Measurements from ENCODE around the gene CACNA2D3.

Gene CACNA2D3

DNA sequence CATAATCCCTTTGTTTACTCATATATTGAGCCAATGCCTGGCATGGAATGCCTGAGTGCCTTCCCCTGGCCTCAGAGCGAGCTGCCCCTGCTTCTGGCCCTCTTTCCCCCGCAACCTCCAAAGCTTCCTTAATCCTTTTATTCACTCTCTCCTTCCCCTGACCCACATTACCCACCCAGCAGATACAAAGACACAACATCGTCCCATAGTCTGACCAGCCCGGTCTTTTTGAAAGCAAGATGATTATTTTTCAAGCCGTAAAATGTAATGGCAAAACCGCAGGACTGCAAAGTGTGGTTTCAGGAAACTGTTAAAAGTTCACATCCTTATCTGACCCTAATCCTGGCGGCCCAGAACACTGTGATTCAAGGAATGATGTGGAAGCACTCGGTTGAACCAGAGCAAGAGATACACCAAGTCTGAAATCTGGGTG, 883.9 kb downstream of the CACNA2D3 start:
- DNase-seq (ENCODE audit: insufficient read length, low spot score), result no peak
- TF ChIP-seq PAX5 (IDR thresholded peaks at IDR 0.05; ENCODE audit: insufficient read depth, low read length, severe bottlenecking) (no peak), POLR2AphosphoS5 (IDR thresholded peaks at IDR 0.05; ENCODE audit: low read depth, low read length) (no peak), TAF1 (IDR thresholded peaks at IDR 0.05; ENCODE audit: low read depth, low read length) (no peak), POLR2A (IDR thresholded peaks at IDR 0.05; ENCODE audit: low read depth, low read length) (no peak), POU2F2 (IDR thresholded peaks at IDR 0.05; ENCODE audit: low read depth, low read length) (no peak), SPI1 (IDR thresholded peaks at IDR 0.05; ENCODE audit: low read depth, low read length) (no peak)
- FAIRE-seq, result no peak

DNA sequence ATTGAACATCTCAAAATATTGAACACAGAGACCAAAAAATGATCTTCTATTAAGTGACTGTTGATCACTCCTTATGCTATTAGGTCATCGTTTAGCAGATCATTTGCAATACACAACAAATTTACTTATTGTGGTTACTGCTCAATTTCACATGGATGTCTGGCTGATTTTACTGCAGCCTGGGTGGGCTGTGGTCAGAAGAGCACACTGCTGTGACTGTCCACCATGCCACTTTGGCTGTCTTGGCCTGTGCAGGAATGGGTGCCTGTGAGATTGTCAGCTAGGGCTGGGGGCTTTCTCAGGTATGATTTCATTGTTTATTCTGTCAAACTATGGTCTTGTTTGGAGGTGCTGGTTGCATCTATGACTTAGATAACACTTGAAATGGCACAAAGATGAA, 885.6 kb downstream of the CACNA2D3 start:
- FAIRE-seq (no peak), DNase-seq (ENCODE audit: insufficient read length, low spot score) (no peak)
- no peak for TF ChIP-seq PAX5 (IDR thresholded peaks at IDR 0.05; ENCODE audit: insufficient read depth, low read length, severe bottlenecking)
- TF ChIP-seq POLR2A (IDR thresholded peaks at IDR 0.05; ENCODE audit: low read depth, low read length), result no peak
- no peak for TF ChIP-seq POU2F2 (IDR thresholded peaks at IDR 0.05; ENCODE audit: low read depth, low read length)
- TF ChIP-seq SPI1 (IDR thresholded peaks at IDR 0.05; ENCODE audit: low read depth, low read length), result no peak
- no peak for TF ChIP-seq POLR2AphosphoS5 (IDR thresholded peaks at IDR 0.05; ENCODE audit: low read depth, low read length)
- no peak for TF ChIP-seq TAF1 (IDR thresholded peaks at IDR 0.05; ENCODE audit: low read depth, low read length)

DNA sequence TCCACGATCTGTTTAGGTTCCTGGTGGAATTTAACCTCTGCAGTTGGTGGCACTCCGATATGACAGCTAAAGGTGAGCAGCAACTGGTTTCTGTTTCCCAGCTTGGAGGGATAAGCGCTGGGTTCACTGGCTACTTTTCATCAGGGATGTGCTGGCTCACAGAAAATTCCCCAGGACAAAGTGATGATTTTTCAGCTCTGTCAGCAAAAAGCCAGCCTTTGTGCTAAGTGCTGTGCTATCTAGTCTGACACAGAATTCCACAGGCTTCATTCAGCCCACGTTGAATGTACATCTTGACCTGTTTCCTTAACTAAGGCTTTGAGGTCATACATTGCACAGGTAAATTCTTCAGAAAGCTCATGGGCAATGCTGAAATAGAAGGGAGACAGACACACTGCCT, 887.0 kb downstream of the CACNA2D3 start:
- no peak for DNase-seq (ENCODE audit: insufficient read length, low spot score)
- no peak for FAIRE-seq
- TF ChIP-seq POLR2A (IDR thresholded peaks at IDR 0.05; ENCODE audit: low read depth, low read length), result no peak
- TF ChIP-seq SPI1 (IDR thresholded peaks at IDR 0.05; ENCODE audit: low read depth, low read length), result no peak
- TF ChIP-seq POU2F2 (IDR thresholded peaks at IDR 0.05; ENCODE audit: low read depth, low read length), result no peak
- TF ChIP-seq TAF1 (IDR thresholded peaks at IDR 0.05; ENCODE audit: low read depth, low read length), result no peak
- TF ChIP-seq PAX5 (IDR thresholded peaks at IDR 0.05; ENCODE audit: insufficient read depth, low read length, severe bottlenecking), result no peak
- no peak for TF ChIP-seq POLR2AphosphoS5 (IDR thresholded peaks at IDR 0.05; ENCODE audit: low read depth, low read length)

DNA sequence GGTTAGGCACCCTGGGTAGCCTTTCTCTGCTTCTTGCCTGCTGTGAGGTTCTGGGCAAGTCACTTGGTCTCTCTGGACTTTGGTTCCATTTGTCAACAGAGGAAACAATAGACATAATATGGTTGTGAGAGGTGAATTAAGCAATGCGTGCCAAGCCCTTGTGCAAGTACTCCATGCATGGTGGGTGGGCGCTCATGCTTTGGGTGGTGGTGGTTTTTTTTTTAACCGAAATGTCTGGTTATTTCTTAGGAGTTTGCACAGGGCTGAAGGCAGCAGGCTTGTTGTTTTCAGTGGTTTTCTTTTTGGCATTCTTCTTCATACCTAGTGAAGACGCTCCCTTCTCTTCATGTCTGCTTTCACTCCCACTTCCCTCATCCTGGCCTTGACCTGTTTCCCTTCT, 889.7 kb downstream of the CACNA2D3 start:
- FAIRE-seq (no peak), DNase-seq (ENCODE audit: insufficient read length, low spot score) (no peak)
- TF ChIP-seq POLR2A (IDR thresholded peaks at IDR 0.05; ENCODE audit: low read depth, low read length) (no peak), TAF1 (IDR thresholded peaks at IDR 0.05; ENCODE audit: low read depth, low read length) (no peak), POU2F2 (IDR thresholded peaks at IDR 0.05; ENCODE audit: low read depth, low read length) (no peak), POLR2AphosphoS5 (IDR thresholded peaks at IDR 0.05; ENCODE audit: low read depth, low read length) (no peak), PAX5 (IDR thresholded peaks at IDR 0.05; ENCODE audit: insufficient read depth, low read length, severe bottlenecking) (no peak), SPI1 (IDR thresholded peaks at IDR 0.05; ENCODE audit: low read depth, low read length) (no peak)

DNA sequence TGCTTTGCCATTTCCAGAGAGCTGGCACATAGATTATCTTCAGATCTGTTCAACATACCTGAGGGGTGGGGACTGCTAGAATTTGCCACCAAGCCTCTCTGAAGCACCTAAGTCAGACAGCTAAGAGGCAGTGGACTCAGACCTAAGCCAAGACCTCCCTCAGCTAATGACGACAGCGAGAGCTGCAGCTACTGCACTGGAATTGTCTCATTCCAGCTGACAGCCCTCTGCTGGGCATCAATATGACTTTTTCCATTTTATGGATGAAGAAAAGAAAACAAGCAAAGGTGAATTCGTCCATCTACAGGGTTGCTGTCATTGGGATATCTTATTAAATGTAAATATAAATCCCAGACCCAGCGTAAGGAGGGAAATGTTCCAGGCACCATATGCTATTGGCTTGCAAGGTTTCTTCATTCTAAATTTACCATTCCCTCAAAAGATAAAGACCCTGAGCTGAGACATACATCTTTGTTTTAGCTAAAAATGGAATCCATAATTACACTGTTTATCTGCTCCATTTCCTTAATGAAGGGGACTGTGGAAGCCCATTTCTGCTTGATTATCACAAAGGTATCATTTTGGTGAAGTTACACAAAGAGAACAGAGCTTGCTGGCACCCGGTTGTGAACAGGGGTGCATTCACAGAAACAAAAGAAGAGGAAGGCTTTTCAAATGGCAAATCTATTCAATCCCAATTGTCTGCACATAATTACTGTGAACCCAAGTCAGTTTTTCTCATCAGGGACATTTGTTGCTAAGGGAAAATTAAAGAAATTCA, 891.0 kb downstream of the CACNA2D3 start:
- DNase-seq (ENCODE audit: insufficient read length, low spot score) (no peak), FAIRE-seq (no peak)
- TF ChIP-seq POU2F2 (IDR thresholded peaks at IDR 0.05; ENCODE audit: low read depth, low read length), result no peak
- TF ChIP-seq POLR2A (IDR thresholded peaks at IDR 0.05; ENCODE audit: low read depth, low read length), result no peak
- TF ChIP-seq POLR2AphosphoS5 (IDR thresholded peaks at IDR 0.05; ENCODE audit: low read depth, low read length), result no peak
- TF ChIP-seq PAX5 (IDR thresholded peaks at IDR 0.05; ENCODE audit: insufficient read depth, low read length, severe bottlenecking), result no peak
- no peak for TF ChIP-seq SPI1 (IDR thresholded peaks at IDR 0.05; ENCODE audit: low read depth, low read length)
- no peak for TF ChIP-seq TAF1 (IDR thresholded peaks at IDR 0.05; ENCODE audit: low read depth, low read length)

DNA sequence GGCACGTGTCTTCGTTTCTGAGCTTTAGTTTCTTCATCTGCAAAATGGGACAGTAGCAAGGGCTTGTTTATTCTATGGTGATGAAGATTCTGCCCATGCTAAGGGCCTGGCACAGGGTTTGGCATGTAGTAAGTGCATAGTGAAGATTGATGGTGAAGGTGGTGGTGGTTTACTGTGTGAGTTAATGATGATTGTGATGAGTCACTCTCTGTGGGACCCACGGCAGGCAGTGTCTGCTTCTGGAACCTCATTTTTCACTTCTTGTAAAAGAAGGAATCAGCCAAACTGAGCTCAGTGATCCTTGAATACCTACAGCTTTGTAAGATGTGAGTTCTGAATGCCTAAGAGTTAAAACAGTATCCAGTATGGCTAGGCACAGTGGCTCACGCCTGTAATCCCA, 891.7 kb downstream of the CACNA2D3 start:
- FAIRE-seq, result no peak
- TF ChIP-seq POLR2A (IDR thresholded peaks at IDR 0.05; ENCODE audit: low read depth, low read length), result no peak
- TF ChIP-seq SPI1 (IDR thresholded peaks at IDR 0.05; ENCODE audit: low read depth, low read length), result no peak
- no peak for TF ChIP-seq POLR2AphosphoS5 (IDR thresholded peaks at IDR 0.05; ENCODE audit: low read depth, low read length)
- no peak for TF ChIP-seq POU2F2 (IDR thresholded peaks at IDR 0.05; ENCODE audit: low read depth, low read length)
- no peak for TF ChIP-seq TAF1 (IDR thresholded peaks at IDR 0.05; ENCODE audit: low read depth, low read length)
- TF ChIP-seq PAX5 (IDR thresholded peaks at IDR 0.05; ENCODE audit: insufficient read depth, low read length, severe bottlenecking), result no peak
- no peak for DNase-seq (ENCODE audit: insufficient read length, low spot score)

DNA sequence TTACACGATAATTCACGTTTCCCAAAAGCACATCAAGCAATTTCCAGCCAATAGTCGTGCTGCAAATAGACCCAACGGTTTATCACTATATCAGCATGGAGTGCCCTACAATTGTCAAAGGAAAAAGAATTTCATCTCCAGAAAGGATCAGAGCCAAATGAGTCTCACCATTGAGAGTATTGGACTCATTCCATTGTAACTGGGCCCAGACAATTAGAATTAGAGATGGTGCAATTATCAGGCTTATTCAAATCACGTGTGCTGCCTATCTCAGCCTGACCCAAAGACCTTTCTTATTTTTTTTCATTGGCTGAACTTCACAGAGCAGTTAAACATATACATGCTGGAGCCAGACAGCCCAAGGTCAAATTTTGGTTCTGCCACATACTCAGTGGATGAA, 892.6 kb downstream of the CACNA2D3 start:
- TF ChIP-seq POLR2A (IDR thresholded peaks at IDR 0.05; ENCODE audit: low read depth, low read length) (no peak), TAF1 (IDR thresholded peaks at IDR 0.05; ENCODE audit: low read depth, low read length) (no peak), SPI1 (IDR thresholded peaks at IDR 0.05; ENCODE audit: low read depth, low read length) (no peak), PAX5 (IDR thresholded peaks at IDR 0.05; ENCODE audit: insufficient read depth, low read length, severe bottlenecking) (no peak), POLR2AphosphoS5 (IDR thresholded peaks at IDR 0.05; ENCODE audit: low read depth, low read length) (no peak), POU2F2 (IDR thresholded peaks at IDR 0.05; ENCODE audit: low read depth, low read length) (no peak)

DNA sequence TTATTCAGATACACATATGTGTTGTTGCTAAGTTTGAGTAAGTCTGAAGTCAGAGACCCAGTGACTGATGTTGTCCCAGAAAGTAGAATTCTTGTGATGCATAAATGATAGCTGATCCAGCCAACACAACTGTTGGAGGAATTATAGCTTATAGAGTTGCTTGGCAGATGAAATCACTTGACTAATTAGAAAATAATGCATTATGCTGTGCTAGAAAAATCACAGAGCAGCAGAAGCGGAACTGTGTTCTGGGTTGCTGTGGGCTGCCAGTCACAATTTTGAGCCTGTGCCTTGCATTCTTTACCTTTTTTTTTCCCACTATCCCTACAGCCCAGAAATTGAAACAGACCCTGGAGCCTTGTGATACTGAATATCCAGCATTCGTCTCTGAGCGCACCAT, 895.5 kb downstream of the CACNA2D3 start:
- FAIRE-seq (no peak), DNase-seq (ENCODE audit: insufficient read length, low spot score) (no peak)
- TF ChIP-seq SPI1 (IDR thresholded peaks at IDR 0.05; ENCODE audit: low read depth, low read length) (no peak), TAF1 (IDR thresholded peaks at IDR 0.05; ENCODE audit: low read depth, low read length) (no peak), POLR2AphosphoS5 (IDR thresholded peaks at IDR 0.05; ENCODE audit: low read depth, low read length) (no peak), PAX5 (IDR thresholded peaks at IDR 0.05; ENCODE audit: insufficient read depth, low read length, severe bottlenecking) (no peak), POLR2A (IDR thresholded peaks at IDR 0.05; ENCODE audit: low read depth, low read length) (no peak), POU2F2 (IDR thresholded peaks at IDR 0.05; ENCODE audit: low read depth, low read length) (no peak)

More for the DNA sequence above, 892.6 kb downstream of the CACNA2D3 start:
- FAIRE-seq (no peak), DNase-seq (ENCODE audit: insufficient read length, low spot score) (no peak)

DNA sequence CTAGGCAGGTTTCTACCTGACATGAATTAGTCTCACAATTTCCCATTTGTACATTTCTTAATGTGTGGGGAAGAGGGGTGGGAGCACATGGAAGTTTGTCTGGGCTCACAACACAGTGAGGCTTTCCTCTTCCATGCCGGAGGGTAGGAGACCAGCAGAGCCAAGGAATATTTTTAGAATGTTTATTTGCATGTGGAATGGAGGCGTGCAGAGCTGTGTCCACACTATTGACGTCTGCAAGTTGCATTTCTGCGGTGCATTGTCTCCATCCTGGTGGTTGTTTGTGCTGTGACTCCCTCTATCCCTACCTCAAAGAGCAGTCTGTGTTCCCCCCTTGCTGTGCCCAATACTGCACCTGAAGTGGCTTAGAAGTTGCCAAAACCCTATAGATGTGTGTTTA, 908.6 kb downstream of the CACNA2D3 start:
- DNase-seq (ENCODE audit: insufficient read length, low spot score) (no peak), FAIRE-seq (no peak)
- TF ChIP-seq PAX5 (IDR thresholded peaks at IDR 0.05; ENCODE audit: insufficient read depth, low read length, severe bottlenecking) (no peak), TAF1 (IDR thresholded peaks at IDR 0.05; ENCODE audit: low read depth, low read length) (no peak), POLR2A (IDR thresholded peaks at IDR 0.05; ENCODE audit: low read depth, low read length) (no peak), POLR2AphosphoS5 (IDR thresholded peaks at IDR 0.05; ENCODE audit: low read depth, low read length) (no peak), POU2F2 (IDR thresholded peaks at IDR 0.05; ENCODE audit: low read depth, low read length) (no peak), SPI1 (IDR thresholded peaks at IDR 0.05; ENCODE audit: low read depth, low read length) (no peak)

Data from GM12891 (cell line).